Kasumi-1 (cell line): Measurements from ENCODE around the gene NAALADL1.
"Not testable (repeated sequence)": the region's sequence is repeated elsewhere in the genome, so short reads cannot be mapped to it uniquely, and the experiment has no call there.

Experiments
- DNase-seq, 2 experiments: peaks; one replicate each; lab custom pipeline; 2025; lab: John Stamatoyannopoulos, UW

NAALADL1 gene

GRCh38 chr11:65051398-65051858 is 6.9 kb downstream of the NAALADL1 start:
- DNase-seq, result no peak

- DNase-seq, result no peak
Observed at GRCh38 chr11:65047581-65048422, 10.6 kb downstream of the NAALADL1 start.

DNA sequence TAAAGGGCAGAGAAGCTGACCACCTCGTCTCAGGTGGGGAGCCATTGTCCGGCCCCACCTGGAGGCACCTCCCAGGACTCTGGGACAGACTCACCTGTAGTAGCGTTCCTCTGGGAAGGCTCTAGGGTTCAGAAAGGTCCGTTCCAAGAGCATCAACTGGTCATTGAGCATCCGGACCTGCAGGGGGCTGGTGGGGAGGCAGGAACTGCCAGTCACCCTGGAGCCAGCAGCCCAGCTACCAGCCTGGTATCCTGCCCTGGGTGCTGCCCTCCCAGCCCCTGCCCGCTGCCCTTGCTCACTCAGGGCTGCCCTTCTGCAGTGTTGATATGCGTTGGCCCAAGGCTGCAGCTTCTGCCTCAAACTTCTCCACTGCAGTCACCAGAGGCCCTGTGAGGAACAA is 12.6 kb downstream of the NAALADL1 start:
- no peak for DNase-seq

GRCh38 chr11:65045061-65045460 is 13.3 kb downstream of the NAALADL1 start:
- no peak for DNase-seq

DNA sequence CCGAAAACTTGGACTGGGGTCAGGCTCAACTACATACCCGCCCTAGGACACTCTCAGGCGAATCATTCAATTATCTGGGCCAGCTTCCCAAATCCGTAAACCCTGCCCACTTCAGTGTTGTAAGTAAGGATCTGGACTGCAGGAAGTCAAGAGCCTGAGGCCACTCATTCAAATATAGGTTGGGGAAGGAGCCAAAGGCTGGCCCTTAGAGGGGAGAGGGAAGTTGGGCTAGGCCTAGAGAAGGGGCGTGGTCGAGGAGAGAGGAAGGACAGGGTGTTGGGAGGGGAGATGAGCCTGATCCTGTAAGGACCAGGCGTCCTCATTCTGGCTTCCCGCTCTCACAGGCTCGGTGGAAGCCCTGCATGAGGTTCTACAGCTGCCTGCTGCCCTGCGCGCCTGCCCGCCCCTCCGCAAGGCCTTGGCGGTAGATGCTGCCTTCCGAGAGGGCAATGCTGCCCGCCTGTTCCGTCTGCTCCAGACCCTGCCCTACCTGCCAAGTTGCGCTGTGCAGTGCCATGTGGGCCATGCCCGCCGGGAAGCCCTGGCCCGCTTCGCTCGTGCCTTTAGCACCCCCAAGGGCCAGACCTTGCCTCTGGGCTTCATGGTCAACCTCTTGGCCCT is 14.4 kb downstream of the NAALADL1 start:
- DNase-seq, result peak in 1 of 2 experiments; percentile 2

DNA sequence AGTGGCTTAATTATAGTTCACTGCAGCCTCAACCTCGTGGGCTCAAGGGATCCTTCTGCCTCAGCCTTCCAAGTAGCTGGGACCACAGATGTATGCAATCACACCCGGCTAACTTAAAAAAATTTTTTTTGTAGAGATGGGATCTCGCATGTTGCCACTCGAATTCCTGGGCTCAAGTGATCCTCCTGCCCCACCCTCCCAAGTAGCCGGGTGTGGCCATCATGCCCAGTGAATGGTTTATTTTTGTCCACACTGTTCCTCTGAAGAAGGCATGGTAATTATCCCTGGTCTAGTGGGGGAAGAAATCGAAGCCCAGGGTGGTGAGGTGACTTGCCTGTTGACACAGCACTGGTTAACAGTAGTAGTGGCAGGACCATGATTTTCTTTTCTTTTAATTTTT is 15.5 kb downstream of the NAALADL1 start:
- no peak for DNase-seq

GRCh38 chr11:65040847-65041622 is 17.3 kb downstream of the NAALADL1 start, which contains the start of gene SAC3D1:
TSS of gene SAC3D1 (plus strand) at chr11:65041210. CDS start at chr11:65041293, 83 bp downstream.
- DNase-seq, result peak; percentile 92 to 94

DNA sequence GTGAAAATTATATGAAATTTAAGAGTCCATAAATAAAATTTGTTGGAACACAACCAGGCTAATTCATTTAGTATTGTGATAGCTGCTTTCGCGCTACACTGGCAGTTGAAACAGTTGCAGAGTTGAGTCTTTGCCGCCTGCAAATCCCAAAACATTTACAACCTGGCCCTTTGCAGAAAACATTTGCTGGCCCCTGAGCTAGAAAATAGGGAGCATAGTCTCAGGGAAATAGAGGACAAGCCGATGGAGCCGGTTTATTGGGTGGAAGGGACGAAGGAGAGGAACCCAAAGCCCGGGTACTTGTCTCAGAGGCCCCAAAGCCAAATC is 17.9 kb downstream of the NAALADL1 start:
- no peak for DNase-seq

- no peak for DNase-seq
Observed at GRCh38 chr11:65036931-65037330, 21.4 kb downstream of the NAALADL1 start.

DNA sequence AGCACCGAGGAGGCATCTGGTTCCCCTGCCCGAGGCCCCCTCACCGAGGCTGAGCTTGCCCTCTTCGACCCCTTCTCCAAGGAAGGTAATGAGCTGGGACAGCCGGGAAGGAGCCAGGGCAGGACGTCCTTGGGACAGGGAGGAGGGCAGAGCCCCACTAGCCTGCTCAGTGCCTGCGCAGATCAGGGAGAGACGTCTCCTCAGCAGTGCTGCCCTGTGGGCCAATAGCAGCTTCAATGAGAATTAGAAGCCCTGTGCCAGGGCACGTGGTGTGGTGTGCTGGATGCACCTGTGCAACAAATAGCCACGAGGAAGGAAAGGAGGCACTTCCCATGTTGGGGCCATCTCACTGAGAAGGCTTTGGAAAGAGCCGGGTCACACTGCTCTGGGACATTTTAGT is 22.8 kb downstream of the NAALADL1 start:
- no peak for DNase-seq

DNA sequence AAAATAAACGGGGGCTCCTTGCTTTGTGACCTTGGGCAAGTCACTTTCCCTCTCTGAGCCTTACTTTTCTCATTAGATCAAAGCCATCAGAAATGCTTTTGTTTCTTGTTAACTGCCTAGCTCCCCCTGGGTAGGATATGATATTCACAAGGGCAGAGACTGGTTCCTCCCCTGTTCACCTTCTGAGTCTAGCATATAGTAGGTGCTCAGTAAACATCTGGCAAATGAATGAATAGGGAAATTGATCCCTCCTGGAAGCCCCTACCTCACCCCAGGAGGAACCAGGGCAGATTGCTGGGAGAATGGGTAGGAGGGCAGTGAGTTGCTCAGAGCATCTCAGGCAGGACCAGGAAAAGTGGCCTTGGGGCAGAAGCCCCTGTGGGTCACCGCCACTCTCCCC is 23.9 kb downstream of the NAALADL1 start:
- no peak for DNase-seq

GRCh38 chr11:65032216-65032615 is 26.1 kb downstream of the NAALADL1 start:
- no peak for DNase-seq

- peak; percentile 97 to 98 for DNase-seq
Observed at GRCh38 chr11:65027213-65028067, 30.9 kb downstream of the NAALADL1 start, which contains the start of gene SNX15. TSS of gene SNX15 (plus strand) at chr11:65027439. CDS start at chr11:65027538, 99 bp downstream.

GRCh38 chr11:65026810-65027209 is 31.5 kb downstream of the NAALADL1 start:
- DNase-seq, result no peak

- DNase-seq, result not testable (repeated sequence)
Observed at GRCh38 chr11:65023502-65023901, 34.9 kb downstream of the NAALADL1 start.

- no peak for DNase-seq
Observed at GRCh38 chr11:65021509-65021908, 36.8 kb downstream of the NAALADL1 start.

- DNase-seq, result no peak
Observed at GRCh38 chr11:65021003-65021402, 37.4 kb downstream of the NAALADL1 start.

DNA sequence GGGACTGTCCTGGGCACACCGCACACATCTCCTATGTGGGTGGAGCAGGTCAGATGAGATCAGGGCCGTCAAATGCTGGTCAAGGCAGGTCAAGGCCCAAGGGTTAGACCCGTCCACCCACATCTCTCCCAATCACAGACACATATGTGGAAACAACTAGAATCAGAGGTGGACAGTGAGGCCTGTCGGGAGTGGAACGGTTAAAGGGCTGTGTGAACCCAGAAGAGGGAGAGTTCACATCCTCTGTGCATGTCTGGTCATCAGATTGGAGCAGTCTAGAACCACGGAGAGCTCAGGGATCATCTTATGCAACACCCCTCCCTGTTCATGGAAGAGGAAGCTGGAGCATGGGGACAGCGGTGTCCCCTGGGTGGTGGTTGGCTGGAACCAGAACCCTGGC is 38.5 kb downstream of the NAALADL1 start:
- DNase-seq, result no peak

DNA sequence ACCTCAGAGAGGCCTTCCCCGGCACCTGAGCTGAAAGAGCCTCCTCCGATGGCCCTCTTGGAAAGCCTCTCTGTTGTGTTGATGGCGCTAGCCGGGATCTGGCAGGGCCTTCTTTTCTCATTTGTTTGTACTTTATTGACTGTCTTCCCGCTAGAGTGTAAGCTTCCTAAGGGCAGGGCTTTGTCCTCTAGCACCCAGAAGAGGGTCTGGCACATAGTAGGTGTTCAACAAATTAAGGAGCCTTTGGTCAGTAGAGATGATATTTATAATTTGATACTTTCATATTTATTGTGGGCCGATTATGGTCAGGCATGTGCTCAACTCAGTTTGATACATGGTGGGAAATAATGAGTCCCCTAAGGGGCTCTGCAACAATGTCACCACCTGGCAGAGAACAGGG is 40.4 kb downstream of the NAALADL1 start:
- no peak for DNase-seq

DNA sequence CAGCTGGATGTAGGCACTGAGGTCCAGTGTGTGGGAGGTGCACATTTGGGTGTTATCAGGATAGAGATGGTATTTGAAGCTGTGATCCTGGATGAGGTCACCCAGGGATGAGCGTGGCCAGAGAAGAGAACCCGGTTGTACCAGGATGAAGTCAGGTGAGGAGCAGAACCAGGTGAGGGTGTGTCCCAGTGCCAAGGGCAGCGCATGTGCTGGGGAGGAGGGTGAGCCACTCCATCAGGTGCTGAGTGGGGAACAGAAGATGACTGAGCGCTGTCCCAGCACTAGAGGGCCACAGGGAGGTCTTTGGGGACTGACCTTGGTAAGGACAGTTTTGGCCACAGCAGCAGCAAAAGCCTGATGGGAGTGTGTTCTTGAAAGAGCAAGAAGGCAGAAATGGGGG is 41.6 kb downstream of the NAALADL1 start:
- DNase-seq, result no peak

GRCh38 chr11:65014726-65015227 is 43.6 kb downstream of the NAALADL1 start:
- DNase-seq, result no peak
